Renal cortical epithelial cell (primary cell): ENCODE data around the gene GRK5. TPM values are rescaled to one million over a fixed set of nuclear protein-coding genes. Genes with fewer than 3 reads are reported as not detected.
A peak's percentile ranks its signal among the peaks of the same experiment; 100 is the strongest.
"Not testable (repeated sequence)": the region's sequence is repeated elsewhere in the genome, so short reads cannot be mapped to it uniquely, and the experiment has no call there.

ENCODE experiments used
- DNase-seq: peaks from one replicate; pipeline ENCODE4 v3.0.0-alpha.2; 2011; ENCODE audit warnings: low read depth
- total RNA-seq: library from RNA; depleted of rRNA; stranded (reverse); fragments of >200 nt; gene quantifications from 2 replicates; pipeline ENCODE4 v1.2.3, GENCODE V29; 2014

GRK5 gene
- total RNA-seq, 1 donor from 2014 or later = 1.1 TPM

DNA sequence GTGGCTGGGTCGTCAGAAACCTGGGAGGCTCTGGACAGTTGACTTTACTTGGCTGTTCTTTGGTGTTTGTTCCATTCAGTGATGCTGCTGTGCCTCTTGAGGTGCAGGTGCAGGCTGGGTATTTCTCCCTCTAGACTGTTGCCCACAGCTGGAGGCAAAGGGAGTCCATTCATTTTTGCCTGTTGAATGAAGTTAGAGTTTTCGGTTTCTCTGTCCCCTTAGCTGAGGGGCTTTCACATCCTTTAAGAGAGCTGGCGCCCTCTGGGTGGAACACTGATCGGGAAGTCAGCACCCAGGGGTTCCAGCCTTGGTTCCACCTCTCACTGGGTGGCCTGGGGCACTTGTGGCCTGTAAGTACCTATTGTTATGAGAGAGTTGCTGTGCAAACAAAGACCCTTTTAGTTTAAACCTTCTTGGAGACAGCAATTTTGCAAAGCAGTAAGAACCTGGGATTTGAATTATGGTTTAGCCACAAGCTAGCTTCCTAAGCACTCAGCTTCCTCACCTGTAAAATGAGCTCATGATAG lies 67.2 kb downstream of the GRK5 start:
- DNase-seq = no peak

- no peak for DNase-seq
Observed at GRCh38 chr10:119275085-119275484, 67.7 kb downstream of the GRK5 start.

DNA sequence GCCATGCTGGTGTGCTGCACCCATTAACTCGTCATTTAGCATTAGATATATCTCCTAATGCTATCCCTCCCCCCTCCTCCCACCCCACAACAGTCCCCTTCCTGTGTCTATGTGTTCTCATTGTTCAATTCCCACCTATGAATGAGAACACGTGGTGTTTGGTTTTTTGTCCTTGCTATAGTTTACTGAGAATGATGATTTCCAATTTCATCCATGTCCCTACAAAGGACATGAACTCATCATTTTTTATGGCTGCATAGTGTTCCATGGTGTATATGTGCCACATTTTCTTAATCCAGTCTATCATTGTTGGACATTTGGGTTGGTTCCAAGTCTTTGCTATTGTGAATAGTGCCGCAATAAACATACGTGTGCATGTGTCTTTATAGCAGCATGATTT lies 68.8 kb downstream of the GRK5 start:
- not testable (repeated sequence) for DNase-seq

- no peak for DNase-seq
Observed at GRCh38 chr10:119278126-119278709, 70.8 kb downstream of the GRK5 start.

- DNase-seq = no peak
Observed at GRCh38 chr10:119279441-119279840, 72.1 kb downstream of the GRK5 start.

DNA sequence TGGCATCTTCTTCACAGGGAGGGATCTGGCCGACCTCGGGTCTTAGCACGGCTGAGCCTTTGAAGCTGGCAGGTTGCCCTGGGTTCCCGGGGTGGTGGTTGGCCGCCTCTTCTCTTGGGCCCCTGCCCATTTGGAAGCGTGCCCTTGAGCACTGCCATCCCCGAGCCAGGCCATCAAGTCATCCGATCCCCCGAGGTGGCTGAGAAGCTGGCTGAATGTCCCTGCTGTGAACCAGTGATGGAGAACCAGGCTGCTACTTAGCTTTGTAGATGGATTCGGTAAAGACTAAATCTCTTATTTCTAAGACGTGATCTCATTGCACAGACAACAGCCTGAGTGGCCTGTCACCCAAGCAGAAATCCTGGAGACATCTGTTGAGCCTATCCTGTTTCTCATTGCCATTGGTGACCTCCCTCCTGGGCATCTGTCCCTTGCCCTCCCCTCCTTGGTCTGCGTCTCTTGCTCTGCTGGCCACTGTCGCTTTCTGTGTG lies 74.3 kb downstream of the GRK5 start:
- DNase-seq = peak; percentile 10

DNA sequence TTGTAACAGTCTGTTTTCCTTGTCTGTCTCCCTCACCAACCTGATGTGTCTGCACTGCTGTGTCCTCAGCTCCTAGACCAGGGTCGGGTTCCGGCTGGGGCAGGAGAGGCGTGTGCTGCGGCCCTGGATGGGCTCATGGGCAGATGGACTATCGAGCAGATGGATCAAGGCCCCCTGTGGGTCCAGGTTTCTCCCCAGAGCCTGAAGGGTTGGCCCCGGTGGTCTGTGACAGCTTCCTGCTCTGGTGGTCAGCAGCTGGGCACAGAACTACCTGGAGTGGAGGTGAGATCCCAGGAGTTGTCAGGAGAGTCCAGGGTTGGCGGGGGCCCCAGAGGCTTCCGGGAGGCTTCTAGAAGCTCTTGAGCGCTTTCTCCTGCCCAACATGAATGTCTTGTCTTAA lies 75.1 kb downstream of the GRK5 start:
- no peak for DNase-seq

- DNase-seq = no peak
Observed at GRCh38 chr10:119283387-119283786, 76.0 kb downstream of the GRK5 start.

GRCh38 chr10:119283818-119284217 lies 76.4 kb downstream of the GRK5 start:
- no peak for DNase-seq

DNA sequence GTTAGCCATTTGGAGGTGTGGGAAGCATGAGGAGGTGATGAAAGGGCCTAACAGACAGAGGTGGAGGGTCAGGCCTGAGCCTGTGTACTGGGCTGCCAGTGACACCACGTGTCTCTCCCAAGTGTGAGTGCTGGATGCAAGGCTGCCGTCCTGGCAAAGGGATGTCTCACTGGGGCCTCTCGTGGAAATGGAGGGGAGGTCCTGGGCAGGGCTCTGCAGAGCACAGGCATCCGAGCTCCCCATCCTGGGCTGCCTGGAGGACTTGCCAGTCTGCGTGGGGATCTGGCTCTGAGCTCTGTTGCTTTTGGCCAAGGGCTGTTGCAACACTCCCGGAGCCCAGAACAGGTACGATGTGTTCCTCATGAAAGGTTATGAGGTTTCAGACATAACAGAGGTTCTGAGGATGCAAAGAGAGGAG lies 77.3 kb downstream of the GRK5 start:
- DNase-seq = no peak

DNA sequence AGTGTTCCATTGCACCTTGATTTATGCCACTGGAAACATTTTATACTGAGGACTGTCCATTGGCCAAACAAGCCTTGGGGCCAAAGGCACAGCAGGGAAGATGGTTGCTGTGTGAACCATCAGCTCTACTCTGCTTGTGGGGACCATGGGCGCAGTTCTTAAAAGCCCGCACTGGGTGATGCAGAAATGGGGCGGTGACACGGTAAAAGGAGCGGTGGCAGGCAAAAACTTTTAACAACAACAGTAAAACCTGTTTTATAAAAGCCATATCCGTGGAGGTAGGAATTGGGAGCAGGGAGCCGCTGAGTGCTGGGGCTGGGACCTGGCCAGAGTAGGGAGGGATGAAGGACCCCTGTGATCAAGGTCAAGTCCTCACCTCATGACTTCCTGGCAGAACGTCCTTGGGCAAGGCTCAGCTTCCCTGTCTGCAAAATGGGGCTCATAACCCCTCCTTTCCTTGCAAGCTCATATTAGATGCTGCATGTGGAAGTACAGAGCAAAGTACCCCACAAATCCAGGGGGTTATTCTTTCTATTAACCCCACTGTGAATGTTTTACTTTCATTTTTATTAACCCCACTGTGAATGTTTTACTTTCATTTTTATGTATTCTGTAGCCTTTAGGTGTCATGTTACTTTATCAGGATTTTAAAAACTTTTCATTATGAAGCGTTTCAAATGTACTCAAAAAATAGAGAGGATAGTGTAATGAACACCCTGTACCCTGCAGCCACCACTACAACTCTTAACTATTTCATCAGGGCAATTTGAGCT lies 78.3 kb downstream of the GRK5 start:
- no peak for DNase-seq

GRCh38 chr10:119286516-119286915 lies 79.1 kb downstream of the GRK5 start:
- no peak for DNase-seq

DNA sequence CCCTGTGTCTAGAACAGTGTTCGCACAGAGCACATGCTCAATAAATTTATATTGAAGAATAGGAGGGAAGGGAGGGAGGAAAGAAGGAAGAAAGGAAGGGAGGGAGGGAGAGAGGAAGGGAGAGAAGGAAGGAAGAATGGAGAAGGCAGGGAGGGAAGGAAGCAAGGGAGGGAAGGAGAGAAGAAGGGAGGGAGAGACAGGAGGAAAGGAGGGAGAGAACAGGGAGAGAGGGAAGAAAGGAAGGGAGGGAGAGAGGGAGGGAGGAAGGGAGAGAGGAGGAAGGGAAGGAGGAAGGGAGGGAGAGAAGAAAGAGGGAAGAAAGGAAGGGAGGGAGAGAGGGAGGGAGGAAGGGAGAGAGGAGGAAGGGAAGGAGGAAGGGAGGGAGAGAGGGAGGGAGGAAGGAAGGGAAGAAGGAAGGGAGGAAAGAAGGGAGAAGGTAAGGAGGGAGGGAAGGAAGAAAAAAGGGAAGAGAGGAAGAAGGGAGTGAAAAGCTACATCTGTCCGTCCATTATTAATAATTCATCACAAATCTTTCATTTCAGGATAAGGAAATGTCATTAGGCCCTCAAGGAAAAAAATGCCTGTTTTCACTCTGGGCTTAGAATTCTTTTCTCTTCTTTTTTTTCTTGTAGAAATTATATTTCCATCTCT lies 79.7 kb downstream of the GRK5 start:
- DNase-seq = no peak

DNA sequence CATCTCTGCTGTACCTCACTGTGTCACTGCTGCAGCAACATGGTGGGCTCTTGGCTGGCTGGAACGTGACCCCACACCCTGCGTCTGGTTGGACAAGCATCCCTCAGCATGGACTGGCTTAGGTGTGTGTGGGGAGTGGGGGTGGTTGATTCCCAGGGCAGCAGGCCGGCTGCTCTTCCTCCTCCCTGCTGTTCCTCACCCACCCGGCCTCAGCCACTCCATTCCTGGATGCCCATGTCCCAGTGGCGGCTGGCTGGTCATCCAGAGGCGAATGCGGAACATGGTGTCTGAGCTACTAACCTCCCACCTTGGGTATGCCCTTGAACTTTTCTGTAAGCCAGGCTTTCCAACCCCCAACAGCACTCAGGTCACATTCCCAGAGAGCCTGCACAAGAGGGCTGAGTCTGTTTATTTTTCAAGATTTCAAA lies 81.2 kb downstream of the GRK5 start:
- no peak for DNase-seq

DNA sequence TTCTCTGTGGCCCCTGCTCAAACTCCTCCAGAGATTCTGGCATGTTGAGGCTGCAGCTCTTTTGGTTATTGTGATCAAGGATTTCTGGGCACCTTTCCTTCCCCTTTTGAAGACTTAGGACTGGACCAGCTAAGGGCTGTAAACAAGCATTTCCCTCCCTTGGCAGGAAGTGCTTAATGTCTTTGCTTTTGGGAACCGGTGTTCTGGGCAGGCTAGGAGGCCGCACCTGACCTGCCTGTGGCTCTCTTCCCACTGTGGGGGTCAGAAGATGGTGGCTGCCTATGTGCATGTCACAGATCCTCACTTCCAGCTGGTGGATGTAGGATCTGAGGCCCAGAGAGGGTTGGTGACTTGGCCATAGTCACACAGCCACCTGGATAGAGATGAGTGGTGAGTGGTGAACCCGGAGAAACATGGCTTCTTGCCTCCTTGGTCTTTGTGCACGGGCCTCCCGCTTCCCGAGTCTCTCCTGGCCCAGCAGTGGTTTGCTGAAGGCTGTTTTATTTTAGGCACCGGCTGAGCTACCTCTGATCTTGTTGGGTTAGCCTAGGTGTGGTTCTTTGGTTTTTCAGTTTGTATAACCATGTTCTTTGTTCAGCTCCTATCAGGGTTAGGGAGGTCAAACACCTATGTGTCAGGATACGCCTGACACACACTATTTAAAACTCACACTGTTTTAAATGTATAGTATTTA lies 82.0 kb downstream of the GRK5 start:
- DNase-seq = no peak

- DNase-seq = no peak
Observed at GRCh38 chr10:119290301-119291048, 83.1 kb downstream of the GRK5 start.

DNA sequence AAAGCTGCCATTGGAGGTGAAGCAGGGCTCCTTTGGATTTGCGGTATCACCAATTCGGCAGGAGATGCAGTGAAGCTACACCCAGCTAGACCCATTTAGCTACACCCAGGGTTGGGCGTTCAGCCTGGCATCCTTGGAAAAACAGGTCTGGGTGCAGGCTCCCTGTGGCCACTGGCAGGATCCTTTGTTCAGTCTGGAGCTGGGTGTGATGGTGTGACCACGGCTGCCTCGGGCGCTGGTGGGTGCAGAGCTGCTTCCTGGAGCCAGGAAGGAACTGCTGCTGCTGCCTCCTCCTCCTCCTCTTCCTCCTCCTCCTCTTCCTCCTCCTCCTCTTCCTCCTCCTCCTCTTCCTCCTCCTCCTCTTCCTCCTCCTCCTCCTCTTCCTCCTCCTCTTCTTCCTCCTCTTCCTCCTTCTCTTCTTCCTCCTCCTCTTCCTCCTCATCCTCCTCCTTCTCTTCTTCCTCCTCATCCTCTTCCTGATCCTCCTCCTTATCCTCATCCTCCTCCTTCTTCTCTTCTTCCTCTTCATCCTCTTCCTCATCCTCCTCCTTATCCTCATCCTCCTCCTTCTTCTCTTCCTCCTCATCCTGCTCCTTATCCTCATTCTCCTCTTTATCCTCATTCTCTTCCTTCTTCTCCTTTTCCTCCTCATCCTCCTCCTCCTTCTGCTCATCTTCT lies 84.0 kb downstream of the GRK5 start:
- DNase-seq = no peak

DNA sequence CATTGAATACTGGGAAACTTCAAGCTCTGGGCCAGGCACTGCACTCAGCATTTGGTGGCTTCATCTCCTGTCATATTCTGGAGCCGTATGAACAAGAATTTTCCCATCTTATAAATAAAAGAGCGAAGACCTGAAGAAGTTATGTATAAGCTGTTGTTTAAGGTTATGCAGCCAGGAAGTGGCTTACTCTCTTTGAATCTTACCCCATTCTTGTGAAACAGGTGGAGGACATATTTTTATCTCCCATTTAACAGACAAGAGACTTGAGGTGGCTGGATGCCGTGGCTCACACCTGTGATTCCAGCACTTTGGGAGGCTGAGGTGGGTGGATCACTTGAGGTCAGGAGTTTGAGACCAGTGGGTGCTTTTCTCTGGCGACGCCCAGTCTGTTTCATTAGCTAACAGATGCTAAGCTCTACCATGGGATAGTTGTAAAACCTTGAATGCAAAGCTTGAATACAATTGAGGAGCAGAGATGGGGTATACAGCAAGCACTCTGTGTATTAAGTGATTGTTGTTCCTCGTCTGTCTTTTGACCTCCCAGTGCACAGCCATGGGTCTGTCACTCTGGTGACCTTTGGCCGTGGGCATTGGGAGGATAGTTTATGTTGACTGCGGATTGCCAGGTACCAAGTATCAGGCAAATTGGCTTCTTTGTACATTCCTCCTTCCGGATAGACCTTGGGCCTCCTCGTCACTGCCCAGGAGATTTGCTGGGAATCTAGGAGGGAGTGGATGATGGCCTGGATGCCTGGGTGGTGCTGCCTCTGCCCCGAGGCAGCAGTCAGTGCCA lies 85.8 kb downstream of the GRK5 start:
- no peak for DNase-seq

DNA sequence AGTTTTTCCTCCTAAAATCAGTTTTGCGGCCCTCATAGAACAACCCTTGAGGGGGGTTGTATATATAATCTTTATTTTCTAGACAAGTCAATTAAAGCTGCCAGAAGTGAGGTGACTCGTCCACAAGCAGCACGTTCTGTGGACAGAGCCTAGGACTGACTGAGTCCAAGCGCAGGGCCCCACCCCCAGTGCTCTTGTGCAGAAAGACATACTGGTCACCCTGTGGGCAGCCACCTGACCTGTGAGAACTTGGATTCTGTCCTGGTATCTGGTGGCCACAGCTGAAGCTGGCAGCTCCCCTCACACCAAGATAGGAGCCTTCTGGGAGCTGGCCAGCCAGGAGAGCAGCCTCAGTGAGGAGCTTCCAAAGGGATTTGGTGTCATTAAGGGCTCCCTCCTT lies 89.3 kb downstream of the GRK5 start:
- no peak for DNase-seq
